ENCODE measurements around the gene ATL3. TPM values are rescaled to one million over a fixed set of nuclear protein-coding genes. Genes with fewer than 3 reads are reported as not detected.

The ATL3 gene
- total RNA-seq, 4 donors from 2014 or later = 10.2 to 16.5 (median 12.4) TPM

- H3K27ac ChIP-seq = peak overlapping the region; percentile 96 to 98 (median 97)
- intact Hi-C loops (cut with DNase I; ENCODE audit: low total_unique reads) = loop anchor here (1.0 to 10.0 kb wide), 5 partner anchors 11 to 514 kb away; partner anchors contain the start of genes RTN3 and STIP1
Measured at GRCh38 chr11:63670433-63671321, 499 bp downstream of the ATL3 start.

GRCh38 chr11:63670096-63670432 lies 1.1 kb downstream of the ATL3 start:
- H3K4me3 ChIP-seq = peak overlapping the region; percentile 78 to 92 (median 85)
- H3K27me3 ChIP-seq = no peaks in the 10 kb centered on the region
- no peaks in the 10 kb centered on the region for H3K9me3 ChIP-seq
- peaks cover 50 to 52% of the 10 kb centered on the region in 2 donors for H3K4me1 ChIP-seq
- in situ Hi-C loops (cut with MboI; ENCODE audit: low sequenced_read_pairs in 4 of 4) = loop anchor here in 1 of 4 donors (10.0 kb wide), 1 partner anchor 65 kb away; no protein-coding TSS in a partner anchor
- no peak for DNase-seq
- no peak for TF ChIP-seq POLR2A (IDR thresholded peaks at IDR 0.05)
- TF ChIP-seq CTCF (IDR thresholded peaks at IDR 0.05 in 4 of 5, conservative IDR thresholded peaks at IDR 0.05 in 1 of 5) = no peak
- ATAC-seq = no peak
- peak overlapping the region; percentile 96 to 98 (median 97) for H3K27ac ChIP-seq
- intact Hi-C loops (cut with DNase I; ENCODE audit: low total_unique reads) = loop anchor here (2.0 to 10.0 kb wide), 3 partner anchors 57 to 515 kb away; partner anchors contain the start of gene STIP1
- no peaks in the 10 kb centered on the region for H3K36me3 ChIP-seq

More at GRCh38 chr11:63670433-63671321, 499 bp downstream of the ATL3 start:
- peaks cover 50 to 52% of the 10 kb centered on the region in 2 donors for H3K4me1 ChIP-seq
- no peaks in the 10 kb centered on the region for H3K36me3 ChIP-seq
- DNase-seq (peak; percentile 27 to 58), ATAC-seq (peak; percentile 50 to 53)
- TF ChIP-seq POLR2A (IDR thresholded peaks at IDR 0.05) (no peak), CTCF (IDR thresholded peaks at IDR 0.05 in 4 of 5, conservative IDR thresholded peaks at IDR 0.05 in 1 of 5) (peak; percentile 17 to 54 (median 45))
- H3K4me3 ChIP-seq = peak overlapping the region; percentile 78 to 92 (median 85)
- no peaks in the 10 kb centered on the region for H3K9me3 ChIP-seq
- in situ Hi-C loops (cut with MboI; ENCODE audit: low sequenced_read_pairs in 4 of 4) = loop anchor here in 1 of 4 donors (10.0 kb wide), 1 partner anchor 64 kb away; no protein-coding TSS in a partner anchor
- H3K27me3 ChIP-seq = no peaks in the 10 kb centered on the region

- Histone ChIP-seq H3K27ac (peak overlapping the region in 1 of 4 donors; percentile 39), H3K27me3 (no peaks in the 10 kb centered on the region), H3K36me3 (no peaks in the 10 kb centered on the region), H3K4me3 (no peak overlapping the region), H3K9me3 (no peaks in the 10 kb centered on the region), H3K4me1 (peaks cover 50 to 58% of the 10 kb centered on the region in 2 donors)
- intact Hi-C loops (cut with DNase I; ENCODE audit: low total_unique reads) = no loop called here
- no peak for TF ChIP-seq POLR2A (IDR thresholded peaks at IDR 0.05)
- TF ChIP-seq CTCF (IDR thresholded peaks at IDR 0.05 in 4 of 5, conservative IDR thresholded peaks at IDR 0.05 in 1 of 5) = no peak
- in situ Hi-C loops (cut with MboI; ENCODE audit: low sequenced_read_pairs in 4 of 4) = loop anchor here in 2 of 4 donors (10.0 kb wide), 2 partner anchors 67 to 77 kb away; no protein-coding TSS in a partner anchor
- DNase-seq = no peak
- ATAC-seq = no peak
Measured at GRCh38 chr11:63667995-63668795, 3.0 kb downstream of the ATL3 start.

GRCh38 chr11:63666874-63667273 lies 4.3 kb downstream of the ATL3 start:
- no peak for ATAC-seq
- peak overlapping the region in 2 of 4 donors; percentile 10 to 30 for H3K27ac ChIP-seq

More at GRCh38 chr11:63666874-63667273, 4.3 kb downstream of the ATL3 start:
- intact Hi-C loops (cut with DNase I; ENCODE audit: low total_unique reads) (no loop called here), in situ Hi-C loops (cut with MboI; ENCODE audit: low sequenced_read_pairs in 4 of 4) (loop anchor here in 2 of 4 donors (10.0 kb wide), 2 partner anchors 68 to 78 kb away; no protein-coding TSS in a partner anchor)
- no peaks in the 10 kb centered on the region for H3K36me3 ChIP-seq
- TF ChIP-seq POLR2A (IDR thresholded peaks at IDR 0.05) (no peak), CTCF (IDR thresholded peaks at IDR 0.05 in 4 of 5, conservative IDR thresholded peaks at IDR 0.05 in 1 of 5) (no peak)
- no peaks in the 10 kb centered on the region for H3K9me3 ChIP-seq
- H3K27me3 ChIP-seq = no peaks in the 10 kb centered on the region
- peaks cover 53 to 63% of the 10 kb centered on the region in 2 donors for H3K4me1 ChIP-seq
- no peak for DNase-seq
- no peak overlapping the region for H3K4me3 ChIP-seq

Data from gastrocnemius medialis (tissue), 4 donors.